OCI-M2 (cell line): ENCODE measurements around the gene KCNK7.

Experiments
- DNase-seq: peaks from one replicate; lab custom pipeline; 2025; ENCODE audit not compliant: unreplicated experiment; lab: John Stamatoyannopoulos, UW

The KCNK7 gene

DNA sequence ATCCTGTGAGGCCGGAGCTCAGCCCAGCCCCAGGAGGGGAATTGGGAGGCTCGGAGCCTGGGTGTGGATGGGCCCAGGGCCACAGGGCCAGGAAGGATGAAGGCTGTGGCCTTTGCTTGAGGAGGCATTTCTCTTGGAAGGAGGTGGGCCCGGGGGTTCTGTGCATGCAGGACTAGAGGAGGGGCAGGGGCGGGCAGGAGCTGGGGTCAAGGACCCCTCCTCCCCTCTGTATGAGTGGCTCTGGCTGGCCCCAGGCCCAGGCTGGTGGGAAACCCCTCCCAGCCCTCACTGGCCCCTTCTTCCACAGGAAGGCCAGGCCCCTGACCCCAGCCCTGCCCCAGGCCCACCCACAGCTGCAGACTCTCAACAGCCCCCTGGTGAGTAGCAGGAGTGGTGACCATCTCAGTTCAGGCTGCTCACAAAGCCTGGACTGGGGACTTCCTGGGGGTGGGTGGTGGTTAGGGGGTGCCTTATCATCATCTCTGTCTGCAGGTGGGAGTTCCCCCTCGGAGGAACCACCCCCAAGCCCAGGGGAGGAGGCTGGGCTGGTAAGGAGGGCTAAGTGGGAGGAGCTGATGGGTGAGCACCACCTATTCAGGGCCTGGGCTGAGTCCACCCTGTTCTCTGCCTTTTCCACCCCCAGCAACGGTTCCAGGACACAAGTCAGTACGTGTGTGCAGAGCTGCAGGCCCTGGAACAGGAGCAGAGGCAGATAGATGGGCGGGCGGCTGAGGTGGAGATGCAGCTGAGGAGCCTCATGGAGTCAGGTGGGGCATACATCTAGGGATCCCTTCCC lies 6.0 kb downstream of the KCNK7 start:
- DNase-seq = no peak

DNA sequence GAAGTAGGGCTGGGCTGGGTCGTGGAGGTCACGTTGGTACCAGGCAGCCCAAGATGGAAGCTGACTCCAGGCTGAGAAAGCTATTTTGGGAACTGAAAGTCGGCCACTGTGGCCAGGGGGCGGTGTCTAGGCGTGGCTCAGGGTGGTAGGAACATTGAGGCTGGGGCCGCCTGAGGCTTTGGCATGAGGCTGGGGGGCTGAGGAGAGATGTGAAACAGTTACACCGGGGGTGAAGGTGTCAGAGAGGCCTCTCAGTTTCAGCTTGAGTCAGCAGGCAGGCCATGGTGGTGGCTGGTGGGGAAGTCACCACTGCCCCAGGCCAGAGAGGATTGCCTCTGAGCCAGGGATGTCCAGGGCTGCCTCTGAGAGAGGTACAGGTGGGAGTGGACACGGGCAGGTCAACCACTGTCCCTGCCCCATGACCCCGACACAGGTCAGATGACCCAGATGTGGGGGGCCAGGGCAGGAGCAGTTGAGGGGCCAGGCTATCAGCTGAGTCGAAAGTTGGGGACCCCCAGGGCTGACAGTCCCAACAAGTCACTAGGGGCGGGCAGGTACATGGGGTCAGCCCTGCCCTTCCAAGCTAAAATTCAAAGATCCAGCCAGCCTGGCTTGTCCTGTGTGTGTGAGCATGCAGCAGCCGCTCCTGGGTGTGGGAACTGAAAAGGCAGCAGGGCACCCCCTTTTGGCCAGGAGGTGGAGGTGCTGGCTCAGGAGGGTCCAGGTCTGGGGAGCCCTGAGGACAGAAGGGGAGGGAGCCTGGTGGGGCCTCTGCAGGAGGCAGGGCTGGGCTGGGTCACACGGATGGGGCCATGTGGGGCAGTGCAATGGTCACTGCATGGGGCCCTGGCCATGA lies 7.2 kb downstream of the KCNK7 start:
- no peak for DNase-seq

DNA sequence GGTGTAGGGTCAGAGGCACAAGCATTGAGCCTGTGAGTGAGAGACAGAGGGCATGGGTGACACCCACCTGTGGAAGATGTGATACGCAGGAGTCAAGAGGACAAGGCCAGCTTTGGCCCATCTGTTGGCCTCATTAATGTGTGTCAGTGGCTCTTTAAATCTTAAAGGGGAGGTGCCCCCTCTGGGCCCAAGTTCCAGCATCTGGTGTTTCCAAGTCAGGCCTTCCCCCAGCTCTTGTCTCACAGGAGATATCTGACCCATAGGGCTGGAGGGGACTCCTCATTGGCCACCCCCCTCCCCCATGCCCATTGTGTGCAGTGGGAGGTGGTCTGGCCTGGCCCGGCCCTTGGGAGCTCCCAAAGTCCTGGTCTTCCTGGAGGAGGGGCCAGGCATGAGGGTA lies 8.9 kb downstream of the KCNK7 start:
- no peak for DNase-seq

DNA sequence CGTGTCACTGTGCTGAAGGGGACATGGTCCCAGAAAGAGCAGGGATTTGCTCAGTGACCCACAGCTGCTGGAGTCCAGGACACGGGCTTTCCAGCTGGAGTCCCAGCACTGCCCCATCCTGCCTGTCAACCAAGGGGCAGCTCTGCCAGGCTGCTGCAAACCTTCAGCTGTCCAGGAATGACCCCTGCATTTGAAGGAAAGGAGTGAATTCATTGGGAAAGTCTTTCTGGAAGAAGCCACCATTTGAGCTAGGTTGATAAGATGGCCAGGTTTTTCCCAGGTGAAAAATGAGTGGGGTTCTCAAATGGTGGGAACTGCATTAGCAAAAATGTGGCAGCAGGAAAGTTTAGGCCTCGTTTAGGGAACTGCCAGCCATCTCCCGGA lies 9.4 kb downstream of the KCNK7 start:
- DNase-seq = no peak

DNA sequence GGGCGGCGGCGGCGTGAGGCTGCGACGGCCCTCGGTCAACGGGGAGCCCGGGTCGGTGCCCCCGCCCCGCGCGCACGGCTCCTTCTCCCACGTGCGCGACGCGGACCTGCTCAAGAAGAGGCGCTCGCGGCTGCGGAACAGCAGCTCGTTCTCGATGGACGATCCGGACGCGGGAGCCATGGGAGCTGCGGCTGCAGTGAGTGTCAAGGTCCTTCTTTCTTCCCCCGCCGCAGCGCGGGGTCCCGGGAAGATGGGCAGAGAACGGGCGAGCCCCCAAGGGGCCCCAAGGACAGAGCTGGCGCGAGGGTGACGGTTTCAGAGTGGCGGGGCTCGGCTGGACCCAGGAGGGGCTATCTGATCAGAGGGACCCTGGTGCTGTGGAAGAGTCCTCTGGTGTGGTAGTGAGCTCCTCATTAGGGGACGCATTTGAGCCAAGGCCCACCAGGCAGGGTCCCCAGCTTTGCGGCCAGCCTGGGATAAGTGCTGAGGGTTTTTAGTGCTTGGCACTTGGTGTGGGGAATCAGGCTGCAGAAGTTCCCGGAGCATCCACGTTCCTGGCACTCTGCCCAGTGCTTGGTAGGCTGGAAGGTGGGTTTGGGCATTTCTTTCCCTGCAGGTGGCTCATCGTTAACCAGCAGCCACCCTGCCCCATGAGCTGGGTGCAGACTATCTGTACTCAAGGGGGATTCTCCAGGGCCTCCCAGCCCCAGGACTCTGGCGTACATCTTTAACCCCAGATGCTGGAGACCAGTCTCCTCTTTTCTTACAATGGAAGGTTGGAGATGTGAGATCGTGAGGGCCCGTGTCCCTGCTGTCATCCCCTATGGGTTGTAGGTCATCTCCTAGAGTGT lies 10.0 kb downstream of the KCNK7 start:
- DNase-seq = no peak

DNA sequence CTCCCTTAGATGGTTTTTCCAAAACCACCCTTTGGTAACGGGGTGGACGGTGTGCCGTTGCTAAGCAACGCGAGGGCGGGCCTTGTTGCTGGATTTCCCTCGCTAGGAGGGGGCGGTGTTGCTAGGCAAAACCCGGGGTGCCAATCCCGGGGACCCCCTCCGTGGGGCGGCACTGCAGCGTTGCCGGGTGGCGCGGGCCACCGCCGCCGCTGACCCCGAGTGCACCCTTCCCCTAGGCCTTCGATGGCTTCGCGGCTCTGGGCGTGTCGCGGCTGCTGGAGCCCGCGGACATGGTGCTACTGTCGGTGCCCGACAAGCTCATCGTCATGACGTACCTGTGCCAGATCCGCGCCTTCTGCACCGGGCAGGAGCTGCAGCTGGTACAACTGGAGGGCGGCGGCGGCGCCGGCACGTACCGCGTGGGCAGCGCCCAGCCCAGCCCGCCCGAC lies 10.9 kb downstream of the KCNK7 start:
- no peak for DNase-seq

DNA sequence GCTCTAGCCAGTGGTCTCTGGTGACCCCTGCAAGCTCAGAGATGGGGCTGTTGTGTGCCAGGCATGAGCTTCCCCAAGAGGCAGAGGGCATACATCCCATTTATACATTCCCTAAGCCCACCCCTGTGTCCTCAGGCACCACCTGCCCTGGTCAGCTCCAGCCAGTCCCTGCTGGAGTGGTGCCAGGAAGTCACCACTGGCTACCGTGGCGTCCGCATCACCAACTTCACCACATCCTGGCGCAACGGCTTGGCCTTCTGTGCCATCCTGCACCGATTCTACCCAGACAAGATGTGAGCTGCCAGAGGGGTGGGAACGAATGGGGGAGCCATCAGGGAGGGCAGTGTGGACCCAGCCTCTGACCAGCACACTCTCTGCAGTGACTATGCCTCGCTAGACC lies 11.5 kb downstream of the KCNK7 start:
- DNase-seq = no peak

DNA sequence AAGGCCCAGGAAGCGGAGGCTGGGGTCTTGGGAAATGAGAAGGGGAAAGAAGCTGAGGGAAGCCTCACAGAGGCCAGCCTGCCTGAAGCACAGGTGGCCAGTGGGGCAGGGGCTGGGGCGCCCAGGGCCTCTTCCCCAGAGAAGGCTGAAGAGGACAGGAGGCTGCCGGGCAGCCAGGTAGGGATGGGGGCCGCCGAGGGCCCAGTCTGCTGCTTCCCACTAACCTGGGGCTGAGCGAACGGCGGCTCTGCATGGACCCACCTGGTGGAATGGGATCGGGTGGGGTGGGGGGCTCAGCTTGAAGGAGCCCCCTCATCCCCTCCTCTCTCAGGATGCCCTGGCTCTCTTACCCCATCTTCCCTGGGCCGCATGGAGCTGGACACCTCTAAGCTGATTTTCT lies 12.0 kb downstream of the KCNK7 start:
- DNase-seq = no peak

DNA sequence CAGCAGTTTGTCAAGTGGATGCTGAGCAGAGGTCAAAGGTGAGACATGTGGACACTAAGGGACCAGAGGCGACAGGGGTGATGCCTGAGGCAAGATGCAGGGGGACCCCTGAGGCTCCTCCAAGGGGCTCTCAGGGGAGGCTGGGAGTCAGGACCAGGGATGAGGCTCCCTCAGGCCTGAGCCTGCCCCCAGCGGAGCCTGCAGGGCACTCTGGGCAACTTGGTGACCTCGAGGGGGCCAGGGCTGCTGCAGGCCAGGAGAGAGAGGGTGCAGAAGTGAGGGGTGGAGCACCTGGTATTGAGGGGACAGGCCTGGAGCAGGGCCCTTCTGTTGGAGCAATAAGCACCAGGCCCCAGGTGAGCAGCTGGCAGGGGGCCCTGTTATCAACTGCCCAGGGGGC lies 13.7 kb downstream of the KCNK7 start:
- no peak for DNase-seq

DNA sequence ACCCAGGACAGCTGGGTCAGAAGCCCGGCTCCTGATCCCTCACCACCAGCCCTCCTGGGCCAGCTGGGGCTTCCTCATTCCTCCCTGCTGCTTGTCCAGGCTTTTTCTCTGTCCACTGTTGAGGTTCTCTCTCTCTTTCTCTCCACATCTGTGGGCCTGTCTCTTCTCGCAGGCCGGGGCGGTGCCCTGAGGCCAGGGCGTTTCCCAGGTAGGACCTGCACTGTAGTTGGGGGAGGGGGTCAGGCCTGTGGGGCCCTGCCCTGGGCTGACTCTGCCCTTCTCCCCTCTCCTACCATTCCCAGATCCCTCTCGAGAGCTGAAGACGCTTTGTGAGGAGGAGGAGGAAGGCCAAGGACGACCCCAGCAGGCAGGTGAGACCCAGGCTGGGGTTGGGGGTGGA lies 14.8 kb downstream of the KCNK7 start:
- DNase-seq = no peak

DNA sequence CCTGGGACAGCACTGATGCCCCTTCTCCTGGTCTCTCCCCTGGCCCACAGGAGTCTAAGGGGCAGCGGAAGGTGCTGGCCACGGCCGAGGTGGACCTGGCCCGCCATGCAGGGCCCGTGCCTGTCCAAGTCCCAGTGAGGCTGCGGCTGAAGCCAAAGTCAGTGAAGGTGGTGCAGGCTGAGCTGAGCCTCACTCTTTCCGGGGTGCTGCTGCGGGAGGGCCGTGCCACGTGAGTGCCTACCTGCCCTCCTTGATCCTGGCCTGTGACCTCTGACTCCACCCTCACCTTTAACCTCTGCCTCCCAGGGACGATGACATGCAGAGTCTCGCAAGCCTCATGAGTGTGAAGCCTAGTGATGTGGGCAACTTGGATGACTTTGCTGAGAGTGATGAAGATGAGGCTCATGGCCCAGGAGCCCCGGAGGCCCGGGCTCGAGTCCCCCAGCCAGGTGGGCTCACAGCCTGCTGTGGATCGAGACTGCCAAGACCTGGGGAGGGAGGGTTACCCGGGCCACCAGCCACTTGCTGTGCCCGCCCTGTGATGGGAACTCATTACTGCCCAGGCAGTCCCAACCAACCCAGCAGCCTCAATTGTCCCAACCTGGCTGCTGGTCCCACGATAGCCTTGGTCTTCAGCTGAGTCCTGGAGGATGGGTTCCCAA lies 15.4 kb downstream of the KCNK7 start:
- no peak for DNase-seq

DNA sequence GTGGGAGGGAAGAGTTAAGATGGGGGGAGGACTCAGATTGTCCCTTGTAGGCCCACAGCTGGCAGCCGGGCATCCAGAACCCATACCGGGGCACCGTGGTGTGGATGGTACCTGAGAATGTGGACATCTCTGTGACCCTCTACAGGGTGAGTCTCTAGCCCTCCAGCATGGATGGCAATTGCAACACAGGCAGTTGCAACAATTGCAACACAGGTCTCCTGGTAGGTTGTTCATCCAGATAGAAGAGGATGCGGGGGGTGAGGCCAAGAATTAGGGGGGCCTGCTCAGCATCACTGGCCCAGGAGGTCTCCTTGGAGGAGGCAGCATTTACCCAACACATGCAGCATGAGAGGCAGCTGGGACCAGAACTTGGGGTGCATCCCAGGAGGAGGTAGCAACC lies 16.3 kb downstream of the KCNK7 start:
- no peak for DNase-seq

DNA sequence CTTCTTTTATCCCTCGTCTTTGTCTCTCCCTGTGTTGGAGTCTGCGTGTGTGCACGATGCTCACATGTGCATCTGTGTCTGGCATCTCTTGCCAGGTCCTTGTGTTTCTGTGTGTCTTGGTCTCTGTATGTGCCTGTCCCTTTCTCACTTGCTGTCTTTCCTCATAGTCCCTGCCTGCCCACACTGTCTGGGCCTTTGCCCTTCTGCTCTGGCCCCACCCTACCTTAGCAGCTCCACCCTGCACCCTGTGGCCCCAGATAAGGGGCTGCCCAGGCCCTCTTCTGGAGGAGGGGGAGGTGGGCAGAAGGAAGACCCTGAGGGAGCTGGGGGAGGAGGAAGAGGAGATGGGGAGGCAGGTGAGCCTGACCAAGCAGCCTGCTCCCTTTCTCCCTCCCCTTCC lies 16.9 kb downstream of the KCNK7 start:
- DNase-seq = no peak

DNA sequence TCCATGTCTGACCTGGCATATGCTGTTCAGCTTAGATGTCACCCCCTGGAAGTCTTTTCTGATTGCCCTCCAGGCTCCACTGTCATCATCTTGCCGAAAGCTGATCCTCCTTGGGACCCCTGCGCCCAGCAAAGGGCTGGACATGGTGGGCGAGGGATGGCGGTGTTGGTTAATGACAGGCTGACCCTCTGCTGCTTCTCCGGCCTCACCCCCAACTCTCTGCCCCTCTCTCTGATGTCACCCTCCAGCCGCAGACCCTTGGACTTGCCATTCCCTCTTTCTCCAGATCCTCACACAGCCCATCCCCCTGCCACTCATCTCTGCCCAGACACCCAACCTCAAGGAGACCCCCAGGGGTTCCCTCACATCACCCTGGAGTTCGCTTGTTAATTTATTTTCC lies 17.5 kb downstream of the KCNK7 start:
- DNase-seq = no peak

DNA sequence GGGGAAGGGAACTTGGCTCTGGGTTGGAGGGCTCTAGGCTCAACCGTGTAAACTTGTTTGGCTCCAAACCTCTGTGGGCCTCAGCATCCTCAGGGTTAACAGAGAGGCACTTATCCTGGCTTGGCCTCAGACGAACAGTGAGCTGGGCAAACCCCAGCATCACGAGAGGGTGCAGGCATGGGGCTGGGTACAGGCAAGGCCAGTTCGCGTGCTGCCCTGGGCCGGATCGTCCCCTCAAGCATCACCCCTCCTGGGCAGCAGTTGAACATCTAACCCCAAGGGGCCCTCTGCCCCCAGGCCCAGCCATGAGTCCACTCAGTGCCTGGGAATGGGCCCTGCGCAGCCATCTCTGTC lies 17.9 kb downstream of the KCNK7 start:
- DNase-seq = no peak

DNA sequence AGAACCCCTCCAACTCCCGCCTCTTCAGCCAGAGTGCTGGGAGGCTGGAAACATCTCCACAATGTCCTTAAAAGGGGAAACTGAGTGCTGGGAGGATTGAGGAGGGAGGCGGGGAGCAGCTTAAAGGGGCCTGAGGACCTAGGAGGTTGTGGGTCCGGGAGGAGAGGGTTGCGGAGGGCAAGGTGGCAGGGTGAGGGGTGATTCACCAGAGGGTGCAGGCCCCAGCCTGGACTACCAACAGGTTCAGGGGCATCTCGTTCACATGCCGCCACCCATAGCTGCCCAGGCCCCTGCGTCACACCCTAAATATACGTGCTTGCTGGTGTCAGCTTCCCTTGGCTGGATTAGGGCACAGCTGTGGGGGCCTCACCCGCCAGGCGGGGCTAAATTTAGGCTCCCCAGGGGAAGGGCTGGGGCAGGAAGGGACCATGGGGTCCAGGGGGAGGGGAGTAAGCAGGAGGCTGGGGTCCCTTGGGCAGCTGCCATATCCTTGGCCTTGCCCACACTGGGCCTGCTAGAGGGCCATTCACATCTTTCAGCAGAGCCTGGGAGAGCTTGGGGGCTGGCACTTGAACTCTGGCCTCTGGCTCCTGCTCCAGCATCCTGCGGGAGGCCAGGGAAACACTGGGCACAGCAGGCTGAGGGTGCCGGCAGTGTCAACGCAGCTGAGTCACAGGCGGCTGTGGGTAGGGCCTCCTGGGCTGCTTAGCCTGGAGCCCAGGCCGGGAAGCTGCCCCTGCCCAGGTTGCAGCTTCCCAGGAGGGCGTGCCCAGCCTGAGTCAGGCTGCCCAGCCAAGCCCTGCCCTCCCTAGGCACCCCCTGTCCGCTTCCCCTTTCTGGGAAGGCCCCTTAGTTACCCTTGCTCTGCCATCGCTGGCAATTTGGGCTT lies 18.5 kb downstream of the KCNK7 start:
- DNase-seq = no peak

DNA sequence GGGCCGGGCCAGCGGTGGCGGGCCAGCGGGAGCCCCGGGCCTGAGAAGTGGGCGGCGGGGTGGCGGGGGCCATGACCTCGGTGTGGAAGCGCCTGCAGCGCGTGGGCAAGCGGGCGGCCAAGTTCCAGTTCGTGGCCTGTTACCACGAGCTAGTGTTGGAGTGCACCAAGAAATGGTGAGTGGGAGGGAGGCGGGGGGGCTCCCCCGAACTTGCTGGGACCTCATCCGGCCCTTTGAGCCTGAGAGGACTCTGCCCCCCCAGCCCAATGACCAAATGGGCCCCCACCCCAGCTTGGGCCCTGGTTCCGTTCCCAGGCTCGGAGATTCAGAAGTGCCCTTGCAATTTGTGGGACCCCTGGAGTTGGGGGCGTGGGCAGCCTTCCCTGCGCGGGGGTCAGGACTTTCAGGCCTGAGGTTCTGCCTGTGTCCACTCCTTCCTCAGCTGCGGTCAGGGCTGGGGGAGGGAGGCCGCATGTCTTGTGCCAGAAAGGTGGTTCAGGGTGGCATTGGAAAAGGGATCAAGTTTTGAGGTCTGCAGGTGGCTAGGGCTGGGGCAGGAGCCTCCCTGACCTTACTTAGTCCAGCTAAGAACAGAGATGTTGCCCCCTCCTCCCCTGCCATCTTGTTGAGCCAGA lies 19.3 kb downstream of the KCNK7 start:
- DNase-seq = no peak

DNA sequence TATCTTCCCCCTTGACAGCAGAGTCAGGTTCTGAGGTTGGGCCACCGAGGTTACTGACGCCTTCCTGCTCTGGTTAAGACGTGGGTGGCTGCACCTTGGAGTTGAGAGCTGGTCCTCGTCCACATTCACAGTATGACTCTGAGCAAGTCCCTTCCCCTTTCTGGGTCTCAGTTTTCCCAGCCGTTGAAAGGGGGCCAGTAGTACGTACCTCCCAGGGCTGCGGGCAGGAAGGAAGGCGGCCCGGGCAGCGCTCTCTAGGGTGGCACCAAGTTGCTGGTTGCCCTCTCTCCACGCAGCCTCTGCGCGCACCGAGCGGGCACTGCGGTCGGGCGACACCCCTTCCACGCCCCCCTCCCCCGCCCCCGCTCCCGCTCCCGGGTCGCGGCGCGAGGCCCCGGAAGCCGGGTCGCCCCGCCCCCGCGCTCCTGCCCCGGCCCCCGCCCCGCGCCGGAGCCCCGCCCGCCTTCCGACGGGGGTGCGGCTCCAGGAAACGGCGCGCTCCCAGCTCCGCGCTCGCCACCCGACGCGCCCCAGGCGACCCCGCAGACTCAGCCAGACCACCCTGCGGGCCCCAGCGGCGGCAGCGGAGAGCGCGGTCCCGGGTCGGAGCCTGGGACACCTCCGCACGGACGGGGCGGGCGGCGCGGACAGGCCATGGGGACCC lies 19.9 kb downstream of the KCNK7 start, which contains the start of gene EHBP1L1:
Gene EHBP1L1, plus strand, starts transcription at position 486 of the 664 bp plus-strand sequence. CDS start 250 bp downstream, outside the sequence.
- DNase-seq = no peak
